ENCODE results near the gene VWC2L.

DNA sequence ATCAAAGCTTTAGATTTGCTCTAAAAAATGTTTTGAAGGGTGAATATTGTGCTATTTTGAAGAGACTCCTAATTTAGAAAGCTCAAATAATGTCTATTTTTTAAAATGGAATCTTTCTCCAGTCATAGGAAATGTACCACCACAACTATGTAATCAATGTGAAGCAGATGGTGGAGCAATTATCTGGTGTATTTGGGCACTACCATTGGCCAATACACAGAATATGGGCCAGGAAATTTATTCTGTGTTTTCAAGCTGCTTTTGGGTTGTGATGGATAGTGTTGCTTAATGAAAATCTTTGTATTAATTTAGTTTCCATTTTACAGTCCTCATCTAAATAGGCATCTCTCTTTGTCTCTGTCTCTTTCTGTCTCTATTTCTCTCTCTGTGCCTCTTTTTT lies 17.1 kb upstream of the VWC2L start:
- TF ChIP-seq, protein P1, sequence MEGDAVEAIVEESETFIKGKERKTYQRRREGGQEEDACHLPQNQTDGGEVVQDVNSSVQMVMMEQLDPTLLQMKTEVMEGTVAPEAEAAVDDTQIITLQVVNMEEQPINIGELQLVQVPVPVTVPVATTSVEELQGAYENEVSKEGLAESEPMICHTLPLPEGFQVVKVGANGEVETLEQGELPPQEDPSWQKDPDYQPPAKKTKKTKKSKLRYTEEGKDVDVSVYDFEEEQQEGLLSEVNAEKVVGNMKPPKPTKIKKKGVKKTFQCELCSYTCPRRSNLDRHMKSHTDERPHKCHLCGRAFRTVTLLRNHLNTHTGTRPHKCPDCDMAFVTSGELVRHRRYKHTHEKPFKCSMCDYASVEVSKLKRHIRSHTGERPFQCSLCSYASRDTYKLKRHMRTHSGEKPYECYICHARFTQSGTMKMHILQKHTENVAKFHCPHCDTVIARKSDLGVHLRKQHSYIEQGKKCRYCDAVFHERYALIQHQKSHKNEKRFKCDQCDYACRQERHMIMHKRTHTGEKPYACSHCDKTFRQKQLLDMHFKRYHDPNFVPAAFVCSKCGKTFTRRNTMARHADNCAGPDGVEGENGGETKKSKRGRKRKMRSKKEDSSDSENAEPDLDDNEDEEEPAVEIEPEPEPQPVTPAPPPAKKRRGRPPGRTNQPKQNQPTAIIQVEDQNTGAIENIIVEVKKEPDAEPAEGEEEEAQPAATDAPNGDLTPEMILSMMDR (IDR thresholded peaks at IDR 0.05; ENCODE audit: poor library complexity, severe bottlenecking), result no peak
- TF ChIP-seq, protein P2, sequence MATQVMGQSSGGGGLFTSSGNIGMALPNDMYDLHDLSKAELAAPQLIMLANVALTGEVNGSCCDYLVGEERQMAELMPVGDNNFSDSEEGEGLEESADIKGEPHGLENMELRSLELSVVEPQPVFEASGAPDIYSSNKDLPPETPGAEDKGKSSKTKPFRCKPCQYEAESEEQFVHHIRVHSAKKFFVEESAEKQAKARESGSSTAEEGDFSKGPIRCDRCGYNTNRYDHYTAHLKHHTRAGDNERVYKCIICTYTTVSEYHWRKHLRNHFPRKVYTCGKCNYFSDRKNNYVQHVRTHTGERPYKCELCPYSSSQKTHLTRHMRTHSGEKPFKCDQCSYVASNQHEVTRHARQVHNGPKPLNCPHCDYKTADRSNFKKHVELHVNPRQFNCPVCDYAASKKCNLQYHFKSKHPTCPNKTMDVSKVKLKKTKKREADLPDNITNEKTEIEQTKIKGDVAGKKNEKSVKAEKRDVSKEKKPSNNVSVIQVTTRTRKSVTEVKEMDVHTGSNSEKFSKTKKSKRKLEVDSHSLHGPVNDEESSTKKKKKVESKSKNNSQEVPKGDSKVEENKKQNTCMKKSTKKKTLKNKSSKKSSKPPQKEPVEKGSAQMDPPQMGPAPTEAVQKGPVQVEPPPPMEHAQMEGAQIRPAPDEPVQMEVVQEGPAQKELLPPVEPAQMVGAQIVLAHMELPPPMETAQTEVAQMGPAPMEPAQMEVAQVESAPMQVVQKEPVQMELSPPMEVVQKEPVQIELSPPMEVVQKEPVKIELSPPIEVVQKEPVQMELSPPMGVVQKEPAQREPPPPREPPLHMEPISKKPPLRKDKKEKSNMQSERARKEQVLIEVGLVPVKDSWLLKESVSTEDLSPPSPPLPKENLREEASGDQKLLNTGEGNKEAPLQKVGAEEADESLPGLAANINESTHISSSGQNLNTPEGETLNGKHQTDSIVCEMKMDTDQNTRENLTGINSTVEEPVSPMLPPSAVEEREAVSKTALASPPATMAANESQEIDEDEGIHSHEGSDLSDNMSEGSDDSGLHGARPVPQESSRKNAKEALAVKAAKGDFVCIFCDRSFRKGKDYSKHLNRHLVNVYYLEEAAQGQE (IDR thresholded peaks at IDR 0.05; ENCODE audit: borderline replicate concordance), result no peak
- TF ChIP-seq RAD21 (conservative IDR thresholded peaks at IDR 0.05), result no peak
- TF ChIP-seq EZH2 (IDR thresholded peaks at IDR 0.05; ENCODE audit: borderline replicate concordance, insufficient read depth, low read length, poor library complexity, severe bottlenecking), result no peak
- TF ChIP-seq EP300 (conservative IDR thresholded peaks at IDR 0.05; ENCODE audit: poor library complexity, severe bottlenecking), result no peak
- TF ChIP-seq POLR2AphosphoS5 (IDR thresholded peaks at IDR 0.05), result no peak
- TF ChIP-seq MXI1 (conservative IDR thresholded peaks at IDR 0.05; ENCODE audit: poor library complexity, severe bottlenecking), result no peak
- TF ChIP-seq TAF1 (IDR thresholded peaks at IDR 0.05; ENCODE audit: low read depth), result no peak
